HCT116 (cell line): Measurements from ENCODE around the gene INTS3. TPM values are rescaled to one million over a fixed set of nuclear protein-coding genes. Genes with fewer than 3 reads are reported as not detected.

Experiments used
- ATAC-seq: fragments of 200-7000 bp; cut with Tn5 transposase; 2 replicates; pipeline ENCODE4 v1.9.1; 2020; ENCODE audit warnings: mild to moderate bottlenecking, moderate library complexity
- BruUV-seq: library from RNA; stranded (reverse); fragments of 400-500 nt; replicated peaks from 2 replicates; lab custom pipeline; 2021; lab: Mats Ljungman, UMichigan
- CTCF ChIA-PET: fragments of 300-600 bp; sonication (Branson Sonifier 250); formaldehyde crosslinking; loops from one replicate; lab custom pipeline; 2021; ENCODE audit warnings: antibody characterized with exemption; lab: Charles Lee
- POLR2A ChIA-PET: fragments of 300-600, 350-600 bp; sonication (Branson Sonifier 250); formaldehyde crosslinking; loops from one replicate; lab custom pipeline; 2021; ENCODE audit warnings: antibody characterized with exemption; lab: Charles Lee
- RAD21 ChIA-PET, 2 experiments: fragments of 300-600 bp; sonication (Branson Sonifier 250); formaldehyde crosslinking; loops; one replicate each; lab custom pipeline; 2023; ENCODE audit warnings: low total read pairs in 2 of 2; ENCODE audit not compliant: uncharacterized antibody in 2 of 2, unreplicated experiment in 2 of 2, low non-redundant PET in 1 of 2; lab: Charles Lee
- DNase-seq: peaks from one replicate; pipeline ENCODE4 v3.0.0-alpha.2; 2010; ENCODE audit warnings: low read depth, low spot score
- H2AFZ ChIP-seq: fragments of 200-600 bp; shearing (Covaris generic), sonication (generic); 2 replicates; pipeline ENCODE4 v1.6.1; 2017; ENCODE audit warnings: low read depth, mixed run types, mixed read lengths, antibody characterized with exemption, low read length; ENCODE audit not compliant: poor library complexity, severe bottlenecking
- H3K27ac ChIP-seq: 2 replicates; pipeline ENCODE4 v1.5.1; 2012; ENCODE audit warnings: low read depth, low read length
- H3K27me3 ChIP-seq: fragments of 200-600 bp; sonication (generic); 2 replicates; pipeline ENCODE4 v1.6.1; 2016; ENCODE audit warnings: mixed run types, low read length, mixed read lengths; ENCODE audit not compliant: insufficient read depth
- H3K36me3 ChIP-seq, 2 experiments: fragments of 200-500 bp in 1 of 2; fragments of 200-600 bp in 1 of 2; sonication (Bioruptor generic) in 1 of 2; sonication (generic) in 1 of 2; 2 replicates each; pipeline versions ENCODE4 v1.5.1 to v1.6.1; 2014 to 2016; ENCODE audit warnings: low read length in 2 of 2, inconsistent platforms in 1 of 2, mixed read lengths in 1 of 2, mixed run types in 1 of 2; ENCODE audit not compliant: insufficient read depth in 2 of 2, control insufficient read depth in 1 of 2
- H3K4me1 ChIP-seq, 2 experiments: fragments of 200-600 bp in 1 of 2; sonication (generic) in 1 of 2; 2 replicates each; pipeline versions ENCODE4 v1.5.1 to v1.6.1; 2012 to 2017; ENCODE audit warnings: low read length in 2 of 2, inconsistent platforms in 1 of 2, mild to moderate bottlenecking in 1 of 2, mixed read lengths in 1 of 2, mixed run types in 1 of 2, moderate library complexity in 1 of 2; ENCODE audit not compliant: insufficient read depth in 2 of 2, control insufficient read depth in 1 of 2
- H3K4me2 ChIP-seq: fragments of 200-600 bp; sonication (generic); 2 replicates; pipeline ENCODE4 v1.6.1; 2017; ENCODE audit warnings: mixed run types, low read length, mixed read lengths
- H3K4me3 ChIP-seq, 2 experiments: fragments of 200-600 bp in 1 of 2; sonication (generic) in 1 of 2; replicated peaks in 1 of 2; 2 replicates each; pipeline ENCODE4 v1.5.1; 2011 to 2016; ENCODE audit warnings: low read length in 2 of 2, control low read depth in 1 of 2, low read depth in 1 of 2, mild to moderate bottlenecking in 1 of 2, mixed read lengths in 1 of 2, mixed run types in 1 of 2
- H3K79me2 ChIP-seq: fragments of 200-600 bp; sonication (generic); 2 replicates; pipeline ENCODE4 v1.6.1; 2017; ENCODE audit warnings: mild to moderate bottlenecking, mixed run types, low read length, moderate library complexity, mixed read lengths; ENCODE audit not compliant: insufficient read depth
- H3K9ac ChIP-seq: fragments of 200-600 bp; sonication (generic); 2 replicates; pipeline ENCODE4 v1.6.1; 2016; ENCODE audit warnings: low read length, mixed read lengths
- H3K9me2 ChIP-seq: fragments of 200-600 bp; sonication (generic), shearing (Covaris generic); 2 replicates; pipeline ENCODE4 v1.6.1; 2017; ENCODE audit warnings: mixed run types, mild to moderate bottlenecking, moderate library complexity; ENCODE audit not compliant: insufficient read depth
- H3K9me3 ChIP-seq, 2 experiments: fragments of 200-500 bp in 1 of 2; fragments of 200-600 bp in 1 of 2; sonication (Bioruptor generic) in 1 of 2; sonication (generic) in 1 of 2; 2 replicates each; pipeline ENCODE4 v1.6.1; 2014 to 2017; ENCODE audit warnings: low read length in 2 of 2, mixed read lengths in 2 of 2, inconsistent platforms in 1 of 2, low read depth in 1 of 2, mild to moderate bottlenecking in 1 of 2, mixed run types in 1 of 2, moderate library complexity in 1 of 2; ENCODE audit not compliant: control insufficient read depth in 1 of 2, insufficient read depth in 1 of 2
- H4K20me1 ChIP-seq: fragments of 200-600 bp; sonication (generic), shearing (Covaris generic); 2 replicates; pipeline ENCODE4 v1.6.1; 2017; ENCODE audit warnings: mixed run types, mild to moderate bottlenecking, moderate library complexity; ENCODE audit not compliant: insufficient read depth
- ATF3 ChIP-seq: IDR thresholded peaks from 2 replicates; pipeline ENCODE4 v1.6.1; 2012
- CEBPB ChIP-seq: IDR thresholded peaks from 2 replicates; pipeline ENCODE4 v1.6.1; 2012; ENCODE audit warnings: low read depth
- EGR1 ChIP-seq: IDR thresholded peaks from 2 replicates; pipeline ENCODE4 v1.6.1; 2012; ENCODE audit warnings: low read depth
- ELF1 ChIP-seq: IDR thresholded peaks from 2 replicates; pipeline ENCODE4 v1.6.1; 2012; ENCODE audit warnings: low read depth, borderline replicate concordance
- EZH2 ChIP-seq: fragments of 200-600 bp; sonication (generic); IDR thresholded peaks from 2 replicates; pipeline ENCODE4 v1.6.1; 2017; ENCODE audit warnings: antibody characterized with exemption, mixed run types
- EZH2phosphoT487 ChIP-seq: fragments of 200-600 bp; IDR thresholded peaks from 2 replicates; pipeline ENCODE4 v1.6.1; 2018; ENCODE audit warnings: antibody characterized with exemption, borderline replicate concordance
- FOSL1 ChIP-seq: IDR thresholded peaks from 2 replicates; pipeline ENCODE4 v1.6.1; 2012; ENCODE audit warnings: low read depth
- JUND ChIP-seq: IDR thresholded peaks from 2 replicates; pipeline ENCODE4 v1.6.1; 2012
- POLR2AphosphoS5 ChIP-seq: IDR thresholded peaks from 2 replicates; pipeline ENCODE4 v1.6.1; 2011; ENCODE audit warnings: mild to moderate bottlenecking, low read depth, low read length, moderate library complexity
- REST ChIP-seq: IDR thresholded peaks from 2 replicates; pipeline ENCODE4 v1.6.1; 2012; ENCODE audit warnings: low read depth
- SIN3A ChIP-seq: IDR thresholded peaks from 2 replicates; pipeline ENCODE4 v1.6.1; 2012; ENCODE audit warnings: low read depth
- SP1 ChIP-seq: IDR thresholded peaks from 2 replicates; pipeline ENCODE4 v1.6.1; 2012; ENCODE audit warnings: low read depth
- SRF ChIP-seq: IDR thresholded peaks from 2 replicates; pipeline ENCODE4 v1.6.1; 2012; ENCODE audit warnings: low read depth
- YY1 ChIP-seq: IDR thresholded peaks from 2 replicates; pipeline ENCODE4 v1.6.1; 2011; ENCODE audit warnings: low read length, low read depth, moderate library complexity, mild to moderate bottlenecking; ENCODE audit not compliant: insufficient replicate concordance; ENCODE audit errors: extremely low read depth
- ZFX ChIP-seq: fragments of 450-650 bp; IDR thresholded peaks from 2 replicates; pipeline ENCODE4 v1.6.1; 2017
- intact Hi-C: fragments of 100-400 bp; cut with micrococcal nuclease; formaldehyde crosslinking; loops from 2 replicates; pipeline ENCODE4 v1.10.0; 2022
- total RNA-seq: library from RNA; stranded (reverse); gene quantifications from one replicate; pipeline ENCODE4 v1.2.1, GENCODE V29; 2021; ENCODE audit not compliant: unreplicated experiment
- TF ChIP-seq, protein P1 (sequence below): IDR thresholded peaks from 2 replicates; pipeline ENCODE4 v1.6.1; 2011; ENCODE audit warnings: mild to moderate bottlenecking, low read length, moderate library complexity; ENCODE audit not compliant: insufficient replicate concordance; ENCODE audit errors: extremely low read depth

INTS3 gene
- total RNA-seq, 1 experiment from 2014 or later, result 47.6 TPM

DNA sequence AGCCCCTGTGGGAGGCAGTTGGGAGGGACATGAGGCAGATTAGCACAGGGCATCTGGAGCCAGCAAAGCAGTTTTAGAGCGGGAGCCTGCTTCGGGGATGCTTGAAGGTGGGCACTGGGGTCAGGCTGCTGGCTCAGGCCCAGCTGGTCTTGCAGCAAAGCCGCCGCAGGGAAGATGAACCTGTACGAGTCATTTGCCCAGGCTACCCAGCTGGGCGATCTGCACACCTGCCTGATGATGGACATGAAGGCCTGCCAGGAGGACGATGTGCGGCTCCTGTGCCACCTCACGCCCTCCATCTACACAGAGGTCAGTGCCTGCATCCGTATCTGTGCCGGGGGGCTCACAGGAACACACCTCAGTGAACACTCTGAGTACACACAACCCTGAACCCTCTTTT, 39.7 kb downstream of the INTS3 start:
- Histone ChIP-seq H3K9ac (no peak overlapping the region), H3K79me2 (no peaks in the 10 kb centered on the region), H2AFZ (no peak overlapping the region), H3K27me3 (no peaks in the 10 kb centered on the region), H3K4me2 (no peak overlapping the region), H4K20me1 (no peaks in the 10 kb centered on the region), H3K36me3 (peaks cover 40% of the 10 kb centered on the region in 2 experiments), H3K27ac (no peak overlapping the region), H3K4me1 (no peaks in the 10 kb centered on the region), H3K9me2 (no peaks in the 10 kb centered on the region), H3K9me3 (no peaks in the 10 kb centered on the region), H3K4me3 (no peak overlapping the region)
- ATAC-seq (no peak), DNase-seq (no peak)
- no TSS peak for BruUV-seq
- RAD21 ChIA-PET, result no interaction called here
- CTCF ChIA-PET, result interaction anchor here (0.6 kb wide), 1 partner anchor 31 kb away, joined by 3 read pairs; no protein-coding TSS in a partner anchor
- TF ChIP-seq, protein P1, sequence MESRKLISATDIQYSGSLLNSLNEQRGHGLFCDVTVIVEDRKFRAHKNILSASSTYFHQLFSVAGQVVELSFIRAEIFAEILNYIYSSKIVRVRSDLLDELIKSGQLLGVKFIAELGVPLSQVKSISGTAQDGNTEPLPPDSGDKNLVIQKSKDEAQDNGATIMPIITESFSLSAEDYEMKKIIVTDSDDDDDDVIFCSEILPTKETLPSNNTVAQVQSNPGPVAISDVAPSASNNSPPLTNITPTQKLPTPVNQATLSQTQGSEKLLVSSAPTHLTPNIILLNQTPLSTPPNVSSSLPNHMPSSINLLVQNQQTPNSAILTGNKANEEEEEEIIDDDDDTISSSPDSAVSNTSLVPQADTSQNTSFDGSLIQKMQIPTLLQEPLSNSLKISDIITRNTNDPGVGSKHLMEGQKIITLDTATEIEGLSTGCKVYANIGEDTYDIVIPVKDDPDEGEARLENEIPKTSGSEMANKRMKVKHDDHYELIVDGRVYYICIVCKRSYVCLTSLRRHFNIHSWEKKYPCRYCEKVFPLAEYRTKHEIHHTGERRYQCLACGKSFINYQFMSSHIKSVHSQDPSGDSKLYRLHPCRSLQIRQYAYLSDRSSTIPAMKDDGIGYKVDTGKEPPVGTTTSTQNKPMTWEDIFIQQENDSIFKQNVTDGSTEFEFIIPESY, result no peak
- TF ChIP-seq SIN3A (no peak), CEBPB (no peak), SRF (no peak), ZFX (no peak), EZH2 (no peak), EGR1 (no peak), EZH2phosphoT487 (no peak), SP1 (no peak), FOSL1 (no peak), ATF3 (no peak), POLR2AphosphoS5 (no peak), YY1 (no peak), REST (no peak), JUND (no peak), ELF1 (no peak)
- intact Hi-C loops, result no loop called here
- POLR2A ChIA-PET, result no interaction called here
